HS-27A (cell line): Measurements from ENCODE around the gene HOATZ.

Source experiments
- DNase-seq: peaks from one replicate; pipeline ENCODE4 v3.0.0-alpha.2; 2012; ENCODE audit warnings: low read depth, missing footprints

The HOATZ gene

DNA sequence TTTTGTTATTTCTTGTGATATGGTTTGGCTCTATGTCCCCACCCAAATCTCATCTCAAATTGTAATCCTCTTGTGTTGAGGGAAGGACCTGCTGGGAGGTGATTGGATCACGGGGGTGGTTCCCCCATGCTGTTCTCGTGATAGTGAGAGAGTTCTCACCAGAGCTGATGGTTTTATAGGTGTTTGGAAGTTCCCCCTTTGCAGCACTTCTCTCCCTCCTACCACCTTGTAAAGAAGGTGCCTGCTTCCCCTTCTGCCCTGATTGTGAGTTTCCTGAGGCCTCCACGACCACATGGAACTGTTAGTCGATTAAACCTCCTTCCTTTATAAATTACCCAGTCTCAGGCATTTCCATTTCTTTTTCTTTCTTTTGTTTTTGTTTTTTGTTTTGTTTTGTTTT lies 63.2 kb downstream of the HOATZ start:
- DNase-seq: no peak

DNA sequence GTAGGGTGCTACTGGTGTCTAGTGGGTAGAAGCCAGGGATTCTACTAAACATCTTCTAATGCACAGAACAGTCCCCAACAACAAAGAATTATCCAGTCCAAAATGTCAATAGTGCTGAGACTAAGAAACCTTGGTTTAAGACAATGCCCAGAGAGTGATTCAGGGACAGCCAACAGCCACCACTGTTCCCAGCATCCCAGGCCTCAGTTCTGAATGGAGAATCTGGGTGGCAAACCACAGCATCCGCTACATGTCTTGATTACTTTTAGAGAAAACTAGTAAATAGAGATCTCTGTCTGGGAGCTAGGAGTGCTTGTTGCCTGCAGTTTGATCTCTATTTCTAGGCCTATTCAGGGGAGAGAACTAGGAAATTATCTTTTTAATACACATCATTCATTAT lies 66.8 kb downstream of the HOATZ start:
- no peak for DNase-seq

DNA sequence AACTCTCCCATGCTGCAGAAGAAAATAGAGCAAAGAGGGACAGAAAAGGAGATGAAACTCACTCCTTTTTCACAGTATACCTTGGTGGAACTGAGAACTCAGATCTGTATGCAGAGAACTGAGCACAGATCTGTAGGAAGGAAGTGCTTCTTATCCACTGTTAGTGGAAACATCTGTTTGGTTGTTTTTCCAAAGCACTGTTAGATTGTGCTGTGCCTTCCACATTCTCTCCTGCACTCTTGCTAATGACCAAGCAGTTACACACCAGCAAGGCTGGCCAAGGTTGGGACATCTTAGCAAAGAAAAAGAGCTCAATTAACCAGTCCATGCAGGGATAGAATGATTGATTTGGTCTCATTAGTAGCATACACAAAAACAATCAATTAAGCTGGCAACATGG lies 67.6 kb downstream of the HOATZ start:
- DNase-seq: no peak

DNA sequence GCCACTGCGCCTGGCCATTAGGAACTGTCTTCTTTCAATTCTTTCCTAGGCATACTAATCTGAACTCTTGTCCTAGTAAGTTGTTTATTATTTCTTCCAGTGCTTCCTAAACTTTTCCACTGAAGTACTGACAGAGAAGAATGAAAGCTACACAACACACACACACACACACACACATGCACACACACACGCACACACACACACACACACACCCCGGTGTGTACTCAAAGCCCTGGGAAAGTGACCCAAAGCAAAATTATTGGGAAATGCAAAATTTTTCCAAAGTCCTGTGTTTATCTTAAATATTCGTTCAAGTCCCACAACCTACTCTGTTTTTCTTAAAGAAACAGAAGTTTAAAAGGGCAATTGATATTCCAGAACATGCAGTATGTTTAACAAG lies 68.3 kb downstream of the HOATZ start:
- no peak for DNase-seq

DNA sequence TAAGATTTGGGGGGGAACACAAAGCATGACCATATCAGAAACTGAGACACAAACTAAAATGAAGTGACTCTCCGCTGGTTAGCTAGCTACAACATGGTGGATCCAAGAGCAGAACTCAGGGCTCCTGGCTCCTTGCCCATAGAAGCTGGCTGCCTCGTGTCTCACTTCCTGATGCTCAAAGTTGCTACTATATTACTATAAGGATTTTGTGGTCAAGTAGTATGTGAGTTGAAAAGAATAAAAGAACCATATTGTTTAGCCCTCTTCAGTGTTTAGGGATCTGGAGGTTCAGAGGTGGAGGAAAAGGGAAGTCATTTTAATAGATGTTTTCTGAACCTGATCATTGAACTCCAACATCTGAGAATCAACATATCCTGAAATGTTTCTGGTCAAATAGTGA lies 70.8 kb downstream of the HOATZ start:
- no peak for DNase-seq

DNA sequence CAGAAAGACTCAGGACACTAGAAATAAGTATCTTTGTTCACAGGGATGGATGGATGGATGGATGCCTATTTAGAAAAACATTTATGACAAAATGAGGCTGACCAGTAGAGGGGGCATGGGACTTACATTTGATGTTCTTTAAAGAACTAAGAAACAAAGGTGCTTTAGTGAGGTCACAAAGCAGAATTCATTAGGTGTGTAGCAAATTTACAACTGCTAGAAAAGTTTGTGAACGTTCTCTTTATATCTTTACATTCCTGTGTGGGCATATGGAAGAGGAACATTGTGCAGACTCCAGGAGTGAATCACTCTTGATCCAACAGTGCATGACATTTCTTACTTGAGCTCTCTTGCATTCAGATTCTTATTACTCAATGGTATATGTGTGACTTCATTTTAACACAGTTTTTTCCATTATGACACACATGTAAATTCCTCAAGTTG lies 71.8 kb downstream of the HOATZ start:
- no peak for DNase-seq
